Ishikawa (cell line): ENCODE results near the gene RNMT.

ENCODE experiments used
- CEBPB ChIP-seq: IDR thresholded peaks from 2 replicates; pipeline ENCODE4 v1.6.1; 2012
- CREB1 ChIP-seq: IDR thresholded peaks from 2 replicates; pipeline ENCODE4 v1.6.1; 2012; ENCODE audit warnings: low read depth
- EGR1 ChIP-seq: IDR thresholded peaks from 2 replicates; pipeline ENCODE4 v1.6.1; 2012
- EP300 ChIP-seq: IDR thresholded peaks from 2 replicates; pipeline ENCODE4 v1.6.1; 2012; ENCODE audit warnings: borderline replicate concordance
- FOXM1 ChIP-seq: IDR thresholded peaks from 2 replicates; pipeline ENCODE4 v1.6.1; 2012; ENCODE audit warnings: low read depth, borderline replicate concordance
- NFIC ChIP-seq: IDR thresholded peaks from 2 replicates; pipeline ENCODE4 v1.6.1; 2012
- RAD21 ChIP-seq: IDR thresholded peaks from 2 replicates; pipeline ENCODE4 v1.6.1; 2012; ENCODE audit warnings: low read depth
- TAF1 ChIP-seq: IDR thresholded peaks from 2 replicates; pipeline ENCODE4 v1.6.1; 2012; ENCODE audit warnings: low read depth, mild to moderate bottlenecking
- TCF12 ChIP-seq: IDR thresholded peaks from 2 replicates; pipeline ENCODE4 v1.6.1; 2012; ENCODE audit warnings: low read depth
- TEAD4 ChIP-seq: IDR thresholded peaks from 2 replicates; pipeline ENCODE4 v1.6.1; 2012
- YY1 ChIP-seq: IDR thresholded peaks from 2 replicates; pipeline ENCODE4 v1.6.1; 2012; ENCODE audit warnings: low read depth
- ZBTB7A ChIP-seq: IDR thresholded peaks from 2 replicates; pipeline ENCODE4 v1.6.1; 2012; ENCODE audit warnings: low read depth
- TF ChIP-seq, protein P1 (sequence below): IDR thresholded peaks from 2 replicates; pipeline ENCODE4 v1.6.1; 2012; ENCODE audit warnings: low read depth, mild to moderate bottlenecking
- TF ChIP-seq, protein P2 (sequence below): IDR thresholded peaks from 2 replicates; pipeline ENCODE4 v1.6.1; 2012
- TF ChIP-seq, protein P3 (sequence below): IDR thresholded peaks from 2 replicates; pipeline ENCODE4 v1.6.1; 2012

The RNMT gene

DNA sequence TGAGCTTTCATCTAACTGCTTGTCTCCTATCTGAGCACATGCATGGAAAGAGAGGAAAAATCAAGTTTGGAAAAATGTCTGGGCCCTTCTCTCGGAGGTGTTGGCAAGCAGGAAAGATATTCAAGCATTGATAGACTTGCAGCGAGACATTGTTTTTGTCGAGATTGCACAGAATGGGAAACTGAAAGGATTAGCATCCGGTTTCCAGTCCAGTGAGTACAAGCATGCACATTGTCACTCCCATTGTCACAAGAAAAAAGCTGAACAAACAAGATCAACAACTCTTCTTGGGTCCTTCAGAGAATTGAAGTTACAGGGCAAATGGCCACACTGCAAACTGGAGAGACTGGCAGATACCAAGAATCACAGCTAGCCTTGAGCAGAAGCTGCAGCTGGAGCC lies 77.8 kb downstream of the RNMT start:
- TF ChIP-seq EP300, result peak; percentile 67
- TF ChIP-seq, protein P1, sequence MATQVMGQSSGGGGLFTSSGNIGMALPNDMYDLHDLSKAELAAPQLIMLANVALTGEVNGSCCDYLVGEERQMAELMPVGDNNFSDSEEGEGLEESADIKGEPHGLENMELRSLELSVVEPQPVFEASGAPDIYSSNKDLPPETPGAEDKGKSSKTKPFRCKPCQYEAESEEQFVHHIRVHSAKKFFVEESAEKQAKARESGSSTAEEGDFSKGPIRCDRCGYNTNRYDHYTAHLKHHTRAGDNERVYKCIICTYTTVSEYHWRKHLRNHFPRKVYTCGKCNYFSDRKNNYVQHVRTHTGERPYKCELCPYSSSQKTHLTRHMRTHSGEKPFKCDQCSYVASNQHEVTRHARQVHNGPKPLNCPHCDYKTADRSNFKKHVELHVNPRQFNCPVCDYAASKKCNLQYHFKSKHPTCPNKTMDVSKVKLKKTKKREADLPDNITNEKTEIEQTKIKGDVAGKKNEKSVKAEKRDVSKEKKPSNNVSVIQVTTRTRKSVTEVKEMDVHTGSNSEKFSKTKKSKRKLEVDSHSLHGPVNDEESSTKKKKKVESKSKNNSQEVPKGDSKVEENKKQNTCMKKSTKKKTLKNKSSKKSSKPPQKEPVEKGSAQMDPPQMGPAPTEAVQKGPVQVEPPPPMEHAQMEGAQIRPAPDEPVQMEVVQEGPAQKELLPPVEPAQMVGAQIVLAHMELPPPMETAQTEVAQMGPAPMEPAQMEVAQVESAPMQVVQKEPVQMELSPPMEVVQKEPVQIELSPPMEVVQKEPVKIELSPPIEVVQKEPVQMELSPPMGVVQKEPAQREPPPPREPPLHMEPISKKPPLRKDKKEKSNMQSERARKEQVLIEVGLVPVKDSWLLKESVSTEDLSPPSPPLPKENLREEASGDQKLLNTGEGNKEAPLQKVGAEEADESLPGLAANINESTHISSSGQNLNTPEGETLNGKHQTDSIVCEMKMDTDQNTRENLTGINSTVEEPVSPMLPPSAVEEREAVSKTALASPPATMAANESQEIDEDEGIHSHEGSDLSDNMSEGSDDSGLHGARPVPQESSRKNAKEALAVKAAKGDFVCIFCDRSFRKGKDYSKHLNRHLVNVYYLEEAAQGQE, result no peak
- no peak for TF ChIP-seq CEBPB
- no peak for TF ChIP-seq EGR1
- TF ChIP-seq, protein P2, sequence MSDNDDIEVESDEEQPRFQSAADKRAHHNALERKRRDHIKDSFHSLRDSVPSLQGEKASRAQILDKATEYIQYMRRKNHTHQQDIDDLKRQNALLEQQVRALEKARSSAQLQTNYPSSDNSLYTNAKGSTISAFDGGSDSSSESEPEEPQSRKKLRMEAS, result peak; percentile 48; the same call in 1 of the 2 replicates
- TF ChIP-seq FOXM1, result no peak
- peak; percentile 47; the same call in 1 of the 2 replicates for TF ChIP-seq TCF12
- peak; percentile 39; the same call in 1 of the 2 replicates for TF ChIP-seq NFIC

DNA sequence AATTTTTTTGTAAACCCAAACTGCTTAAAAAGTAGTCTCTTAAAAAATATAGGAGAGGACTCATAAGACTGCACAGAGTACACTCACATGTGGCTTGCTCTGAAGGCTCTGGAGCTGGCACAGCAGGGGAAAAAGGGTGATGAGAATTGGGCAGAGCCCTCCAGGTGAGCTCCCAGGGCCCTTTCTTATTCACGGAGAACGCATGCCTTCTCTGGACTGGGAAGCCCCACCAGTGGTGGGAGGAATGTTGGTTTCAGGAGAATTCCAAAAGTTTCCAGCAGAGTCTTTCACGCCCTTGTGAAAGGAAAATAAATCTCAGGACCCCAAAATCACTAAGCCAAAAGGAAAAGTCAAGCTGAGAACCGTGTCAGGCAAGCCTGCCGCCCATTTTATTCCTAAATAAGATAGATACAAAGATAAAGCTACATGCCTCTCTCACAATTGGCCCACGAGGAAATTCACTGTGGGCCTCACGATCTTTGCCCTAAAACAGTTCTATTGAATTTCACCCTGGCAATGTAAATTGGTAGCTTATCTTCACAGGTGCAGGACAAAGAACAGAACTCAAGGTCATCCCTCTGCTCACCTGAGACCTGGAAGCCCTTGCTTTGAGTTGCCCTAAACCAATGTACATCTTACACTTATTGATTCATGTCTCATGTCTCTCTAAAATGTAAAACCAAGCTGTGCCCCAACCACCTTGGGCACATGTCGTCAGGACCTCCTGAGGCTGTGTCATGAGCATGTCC lies 82.0 kb downstream of the RNMT start:
- TF ChIP-seq RAD21 (no peak), EP300 (no peak), YY1 (no peak), TAF1 (no peak), TCF12 (no peak), NFIC (no peak), CEBPB (no peak), ZBTB7A (no peak)
- TF ChIP-seq, protein P3, sequence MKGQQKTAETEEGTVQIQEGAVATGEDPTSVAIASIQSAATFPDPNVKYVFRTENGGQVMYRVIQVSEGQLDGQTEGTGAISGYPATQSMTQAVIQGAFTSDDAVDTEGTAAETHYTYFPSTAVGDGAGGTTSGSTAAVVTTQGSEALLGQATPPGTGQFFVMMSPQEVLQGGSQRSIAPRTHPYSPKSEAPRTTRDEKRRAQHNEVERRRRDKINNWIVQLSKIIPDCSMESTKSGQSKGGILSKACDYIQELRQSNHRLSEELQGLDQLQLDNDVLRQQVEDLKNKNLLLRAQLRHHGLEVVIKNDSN, result no peak
- TF ChIP-seq, protein P2, result no peak

DNA sequence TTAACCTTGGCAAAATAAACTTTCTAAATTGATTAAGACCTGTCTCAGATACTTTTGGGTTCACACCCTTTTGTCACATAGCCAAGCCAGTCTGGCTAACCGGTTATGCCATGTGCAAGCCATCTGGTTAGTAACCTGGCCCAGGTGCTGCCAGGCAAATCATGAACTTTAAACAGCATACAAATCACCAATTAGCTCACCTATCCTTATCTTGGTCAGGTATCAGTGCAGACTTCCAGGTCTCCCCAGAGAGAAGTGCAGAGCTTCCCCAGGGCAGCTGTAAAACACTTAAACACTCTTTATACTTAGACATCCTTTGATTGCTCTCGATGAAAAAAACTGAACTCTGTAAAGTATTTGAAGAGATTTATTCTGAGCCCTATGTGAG lies 82.6 kb downstream of the RNMT start:
- TF ChIP-seq FOXM1, result no peak
- no peak for TF ChIP-seq CREB1
- TF ChIP-seq NFIC, result no peak
- no peak for TF ChIP-seq YY1
- TF ChIP-seq RAD21, result no peak
- no peak for TF ChIP-seq TEAD4
- no peak for TF ChIP-seq EGR1
- TF ChIP-seq ZBTB7A, result no peak
- no peak for TF ChIP-seq CEBPB
- TF ChIP-seq, protein P3, result no peak
- TF ChIP-seq TCF12, result no peak
- no peak for TF ChIP-seq TAF1
- TF ChIP-seq, protein P1, result no peak
- TF ChIP-seq, protein P2, result no peak
- no peak for TF ChIP-seq EP300

DNA sequence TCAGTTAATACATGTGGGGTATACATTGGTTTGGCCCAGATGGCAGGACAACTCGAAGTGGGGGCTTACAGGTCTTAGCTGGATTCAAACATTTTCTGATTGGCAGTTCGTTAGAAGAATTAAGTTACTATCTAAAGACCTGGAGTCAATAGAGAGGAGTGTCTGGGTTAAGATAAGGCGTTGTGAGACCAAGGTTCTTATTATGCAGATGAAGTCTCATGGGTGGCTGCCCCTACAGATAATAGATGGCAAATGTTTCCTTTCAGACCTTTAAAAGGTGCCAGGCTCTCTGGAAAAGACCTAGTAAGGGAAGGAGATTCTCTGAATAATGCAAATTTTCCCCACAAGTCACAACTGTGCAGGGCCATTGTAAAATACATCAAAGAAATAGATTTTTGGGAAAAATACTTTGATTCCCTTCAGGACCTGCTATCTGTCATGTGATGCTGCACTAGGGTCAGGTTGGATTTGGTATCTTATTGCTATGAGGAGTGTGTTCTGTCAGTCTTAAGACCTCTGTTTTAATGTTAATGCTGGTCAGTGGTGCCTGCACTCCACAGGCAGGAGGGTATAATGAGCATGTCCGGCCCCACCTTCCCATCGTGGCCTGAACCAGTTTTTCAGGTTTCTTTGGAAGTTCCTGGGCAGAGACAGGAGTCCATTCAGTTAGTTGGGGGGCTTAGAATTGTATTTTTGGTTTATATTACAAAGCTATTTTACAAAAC lies 83.2 kb downstream of the RNMT start:
- TF ChIP-seq, protein P3, result no peak
- TF ChIP-seq TAF1 (no peak), RAD21 (no peak), YY1 (no peak), EP300 (no peak), NFIC (no peak; the same call in 1 of the 2 replicates), CREB1 (no peak), CEBPB (no peak), ZBTB7A (no peak), TCF12 (peak; percentile 46; the same call in 1 of the 2 replicates), FOXM1 (no peak), TEAD4 (no peak)
- TF ChIP-seq, protein P1, result no peak
- TF ChIP-seq, protein P2, result peak; percentile 19
